ENCODE results near the gene GPR137.

Gene GPR137

DNA sequence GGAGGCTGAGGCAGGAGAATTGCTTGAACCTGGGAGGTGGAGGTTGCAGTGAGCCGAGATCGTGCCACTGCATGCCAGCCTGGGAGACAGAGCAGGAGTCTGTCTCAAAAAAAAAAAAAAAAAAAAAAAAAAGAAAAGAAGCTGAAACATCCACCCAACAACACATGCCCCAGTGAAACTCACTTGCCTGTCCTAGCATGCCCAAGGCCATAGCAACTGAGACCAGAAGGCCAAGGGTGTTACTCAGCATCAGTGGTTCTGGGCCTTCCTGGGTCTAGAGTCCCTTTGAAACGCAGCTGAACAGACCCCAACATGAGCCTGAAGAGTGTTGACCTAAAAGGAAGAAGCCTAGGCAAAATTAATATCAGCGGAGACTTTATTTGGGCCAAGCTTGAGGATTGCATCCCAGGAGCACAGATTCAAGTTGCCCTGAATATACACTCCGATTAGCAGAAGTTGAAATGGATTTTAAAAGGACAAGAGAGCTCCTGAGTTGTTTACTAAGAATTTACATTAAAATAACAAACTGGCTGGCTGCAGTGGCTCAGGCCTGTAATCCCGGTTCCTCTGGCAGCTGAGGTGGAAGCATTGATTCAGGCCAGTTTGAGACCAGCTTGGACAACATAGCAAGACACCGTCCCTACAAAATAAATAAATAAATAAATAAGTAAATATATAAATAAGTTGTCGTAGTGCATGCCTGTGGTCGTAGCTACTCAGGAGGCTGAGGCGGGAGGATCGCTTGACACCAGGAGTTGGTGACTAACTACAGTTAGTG is 39.2 kb downstream of the GPR137 start:
- DNase-seq = no peak
- intact Hi-C loops (cut with DNase I) = no loop called here

DNA sequence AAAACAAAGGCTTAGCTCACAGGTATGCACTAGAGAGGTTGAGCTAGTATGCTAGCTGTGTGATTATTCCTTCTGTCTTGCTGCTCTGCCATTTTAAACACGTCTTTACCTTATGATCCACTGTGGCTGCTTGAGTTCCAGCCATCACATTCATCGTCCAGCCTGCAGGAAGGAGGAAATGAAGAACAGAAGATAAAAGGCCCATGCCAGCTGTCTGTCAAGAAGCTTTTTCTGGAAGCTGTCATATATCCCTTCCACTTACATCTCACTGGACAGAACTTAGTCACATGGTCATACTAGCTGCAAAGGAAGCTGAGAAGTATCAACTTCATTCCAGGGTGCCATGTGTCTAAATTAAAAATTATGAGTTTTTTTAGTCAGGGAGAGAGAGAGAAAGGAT is 41.7 kb downstream of the GPR137 start:
- no peak for DNase-seq
- intact Hi-C loops (cut with DNase I) = no loop called here

GRCh38 chr11:64327993-64328392 is 42.3 kb downstream of the GPR137 start:
- DNase-seq = no peak
- intact Hi-C loops (cut with DNase I) = no loop called here

DNA sequence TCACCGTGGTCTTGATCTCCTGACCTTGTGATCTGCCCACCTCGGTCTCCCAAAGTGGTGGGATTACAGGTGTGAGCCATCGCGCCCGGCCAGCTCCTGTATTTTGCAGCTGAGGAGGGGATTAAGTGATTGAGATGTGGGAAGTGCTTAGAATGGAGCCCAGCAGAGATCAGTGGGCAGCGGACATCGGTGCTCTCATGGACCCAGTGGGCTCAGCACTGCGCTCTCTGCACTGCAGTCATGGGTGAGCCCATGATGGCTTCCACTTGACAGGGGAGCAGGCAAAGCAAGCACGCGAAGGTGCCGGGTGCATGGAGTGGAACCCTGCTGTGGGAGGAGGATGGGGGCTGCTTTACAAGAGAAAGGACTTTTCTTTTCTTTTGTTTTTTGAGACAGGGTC is 45.2 kb downstream of the GPR137 start:
- intact Hi-C loops (cut with DNase I) = no loop called here
- no peak for DNase-seq

DNA sequence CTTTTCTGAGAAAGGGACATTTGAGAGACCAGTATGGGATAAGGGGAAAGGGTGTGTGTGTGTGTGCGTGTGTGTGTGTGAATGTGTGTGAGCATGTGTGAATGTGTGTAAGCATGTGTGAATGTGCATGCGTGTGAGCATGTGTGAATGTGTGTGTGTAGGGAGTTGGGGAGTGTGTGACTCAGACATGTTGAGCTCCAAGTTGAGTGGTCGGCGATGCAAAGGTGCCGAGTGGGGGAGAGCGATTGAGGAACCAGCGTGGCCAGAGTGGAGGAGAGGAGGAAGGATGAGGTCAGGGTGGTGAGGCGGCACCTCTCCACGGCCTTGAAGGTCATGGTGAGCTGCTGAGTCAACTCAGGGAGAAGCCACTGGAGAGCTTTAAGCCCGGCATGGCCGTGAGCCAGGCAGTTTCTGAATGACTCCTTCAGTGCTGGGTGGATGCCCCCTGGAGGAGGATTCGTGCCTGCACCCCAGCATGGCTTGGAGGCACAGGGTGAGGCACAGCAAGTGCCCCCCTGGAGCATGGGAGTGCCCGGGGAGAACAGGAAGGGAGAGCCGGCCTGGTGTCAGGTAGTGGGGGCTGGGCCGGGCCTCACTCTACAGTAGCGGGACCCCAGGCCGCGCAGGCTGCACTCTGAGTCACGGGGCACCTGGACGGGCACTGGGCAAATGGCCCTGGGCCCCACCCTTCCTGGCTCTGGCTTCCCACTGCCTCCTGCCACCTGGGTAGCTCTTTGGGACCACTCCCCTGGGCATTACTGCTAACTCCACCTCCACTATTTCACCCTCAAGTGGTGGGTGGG is 46.1 kb downstream of the GPR137 start:
- peak in 28 of 42 donors; percentile 29 to 73 (median 48) for DNase-seq

GRCh38 chr11:64333556-64333955 is 47.9 kb downstream of the GPR137 start:
- intact Hi-C loops (cut with DNase I) = no loop called here

More for the DNA sequence above, 46.1 kb downstream of the GPR137 start:
- intact Hi-C loops (cut with DNase I) = no loop called here

DNA sequence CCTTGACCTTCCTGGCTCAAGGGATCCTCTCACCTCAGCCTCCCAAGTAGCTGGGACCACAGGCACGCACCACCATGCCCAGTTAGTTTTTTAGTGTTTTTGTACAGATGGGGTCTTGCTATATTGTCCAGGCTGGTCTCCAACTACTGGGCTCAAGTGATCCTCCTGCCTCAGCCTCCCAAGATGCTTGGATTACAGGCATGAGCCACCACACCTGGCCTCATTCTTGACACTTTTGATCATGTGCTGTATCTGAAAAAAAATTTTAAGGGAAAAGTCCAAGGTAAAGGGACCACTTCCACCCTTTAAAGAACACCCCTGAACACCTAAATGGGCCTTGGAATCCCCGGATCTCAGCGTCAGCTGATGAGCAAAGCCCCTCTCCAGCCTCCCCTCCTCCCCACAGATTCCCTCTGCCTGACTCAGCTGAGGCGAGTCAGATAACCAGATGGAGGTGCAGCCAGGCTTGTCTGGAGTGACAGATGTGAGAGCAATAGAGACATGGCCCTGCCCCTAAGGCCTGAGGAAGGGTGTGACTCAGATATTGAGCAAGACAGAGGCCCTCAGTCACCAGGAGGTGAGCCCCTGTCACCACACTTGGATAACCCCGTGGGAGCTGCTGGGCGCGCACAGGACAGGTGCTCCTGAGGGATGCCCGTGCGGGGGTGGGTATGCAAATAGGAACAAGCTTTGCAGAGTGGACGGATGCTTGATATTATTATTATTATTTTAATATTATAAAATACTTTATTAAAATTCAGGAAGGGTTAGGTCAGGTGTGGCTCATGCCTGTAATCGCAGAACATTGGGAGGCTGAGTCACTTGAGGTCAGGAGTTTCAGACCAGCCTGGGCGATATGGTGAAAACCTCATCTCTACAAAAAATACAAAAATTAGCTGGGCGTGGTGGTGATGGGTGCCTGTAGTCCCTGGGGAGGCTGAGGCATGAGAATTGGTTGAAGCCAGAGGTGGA is 49.4 kb downstream of the GPR137 start:
- no peak for DNase-seq
- intact Hi-C loops (cut with DNase I) = no loop called here

More at GRCh38 chr11:64333556-64333955, 47.9 kb downstream of the GPR137 start:
- no peak for DNase-seq

GRCh38 chr11:64337538-64338249 is 52.0 kb downstream of the GPR137 start:
- DNase-seq = no peak
- intact Hi-C loops (cut with DNase I) = no loop called here

GRCh38 chr11:64338716-64339115 is 53.1 kb downstream of the GPR137 start:
- intact Hi-C loops (cut with DNase I) = no loop called here
- DNase-seq = no peak

Measured in head of caudate nucleus (tissue), 42 donors.